HEK293 (cell line): ENCODE measurements around the gene TFDP1.

Source experiments
- BCL11B ChIP-seq: fragments of 450-650 bp; formaldehyde crosslinking; IDR thresholded peaks from 2 replicates; pipeline ENCODE4 v1.5.1; 2016; ENCODE audit warnings: low read depth, missing biosample characterization, missing genetic modification characterization
- KLF8 ChIP-seq: fragments of 450-650 bp; formaldehyde crosslinking; IDR thresholded peaks from 2 replicates; pipeline ENCODE4 v1.5.1; 2016; ENCODE audit warnings: missing biosample characterization, missing genetic modification characterization
- YY1 ChIP-seq: fragments of 450-650 bp; formaldehyde crosslinking; IDR thresholded peaks from 2 replicates; pipeline ENCODE4 v1.5.1; 2018; ENCODE audit warnings: missing biosample characterization, missing genetic modification characterization
- ZBTB49 ChIP-seq: fragments of 450-650 bp; formaldehyde crosslinking; IDR thresholded peaks from 2 replicates; pipeline ENCODE4 v1.5.1; 2016; ENCODE audit warnings: missing biosample characterization, missing genetic modification characterization, low read depth
- ZBTB7A ChIP-seq: fragments of 450-650 bp; formaldehyde crosslinking; IDR thresholded peaks from 2 replicates; pipeline ENCODE4 v1.5.1; 2016; ENCODE audit warnings: low read depth, missing biosample characterization, missing genetic modification characterization
- ZNF138 ChIP-seq: fragments of 450-650 bp; formaldehyde crosslinking; IDR thresholded peaks from 2 replicates; pipeline ENCODE4 v1.5.1; 2016; ENCODE audit warnings: missing biosample characterization, missing genetic modification characterization, borderline replicate concordance
- ZNF140 ChIP-seq: fragments of 450-650 bp; formaldehyde crosslinking; IDR thresholded peaks from 2 replicates; pipeline ENCODE4 v1.5.1; 2016; ENCODE audit warnings: missing biosample characterization, missing genetic modification characterization
- ZNF561 ChIP-seq: fragments of 450-650 bp; IDR thresholded peaks from 2 replicates; pipeline ENCODE4 v1.5.1; 2018; ENCODE audit warnings: missing biosample characterization, missing genetic modification characterization, borderline replicate concordance
- ZNF645 ChIP-seq: fragments of 450-650 bp; formaldehyde crosslinking; IDR thresholded peaks from 2 replicates; pipeline ENCODE4; 2016; ENCODE audit warnings: missing biosample characterization, missing genetic modification characterization
- ZSCAN30 ChIP-seq: fragments of 450-650 bp; IDR thresholded peaks from 2 replicates; pipeline ENCODE4 v1.5.1; 2018; ENCODE audit warnings: missing biosample characterization, mild to moderate bottlenecking, missing genetic modification characterization, moderate library complexity
- TF ChIP-seq, protein P1 (sequence below): fragments of 450-650 bp; formaldehyde crosslinking; IDR thresholded peaks from 2 replicates; pipeline ENCODE4 v1.5.1; 2016; ENCODE audit warnings: missing biosample characterization, missing genetic modification characterization
- TF ChIP-seq, protein P2 (sequence below): fragments of 450-650 bp; formaldehyde crosslinking; IDR thresholded peaks from 2 replicates; pipeline ENCODE4 v1.5.1; 2016; ENCODE audit warnings: missing biosample characterization, missing genetic modification characterization
- TF ChIP-seq, protein P3 (sequence below): fragments of 450-650 bp; formaldehyde crosslinking; IDR thresholded peaks from 2 replicates; pipeline ENCODE4 v1.5.1; 2017; ENCODE audit warnings: missing biosample characterization, mild to moderate bottlenecking, missing genetic modification characterization, moderate library complexity
- TF ChIP-seq, protein P4 (sequence below): fragments of 450-650 bp; formaldehyde crosslinking; IDR thresholded peaks from 2 replicates; pipeline ENCODE4 v1.5.1; 2016; ENCODE audit warnings: missing biosample characterization, missing genetic modification characterization, borderline replicate concordance

DNA sequence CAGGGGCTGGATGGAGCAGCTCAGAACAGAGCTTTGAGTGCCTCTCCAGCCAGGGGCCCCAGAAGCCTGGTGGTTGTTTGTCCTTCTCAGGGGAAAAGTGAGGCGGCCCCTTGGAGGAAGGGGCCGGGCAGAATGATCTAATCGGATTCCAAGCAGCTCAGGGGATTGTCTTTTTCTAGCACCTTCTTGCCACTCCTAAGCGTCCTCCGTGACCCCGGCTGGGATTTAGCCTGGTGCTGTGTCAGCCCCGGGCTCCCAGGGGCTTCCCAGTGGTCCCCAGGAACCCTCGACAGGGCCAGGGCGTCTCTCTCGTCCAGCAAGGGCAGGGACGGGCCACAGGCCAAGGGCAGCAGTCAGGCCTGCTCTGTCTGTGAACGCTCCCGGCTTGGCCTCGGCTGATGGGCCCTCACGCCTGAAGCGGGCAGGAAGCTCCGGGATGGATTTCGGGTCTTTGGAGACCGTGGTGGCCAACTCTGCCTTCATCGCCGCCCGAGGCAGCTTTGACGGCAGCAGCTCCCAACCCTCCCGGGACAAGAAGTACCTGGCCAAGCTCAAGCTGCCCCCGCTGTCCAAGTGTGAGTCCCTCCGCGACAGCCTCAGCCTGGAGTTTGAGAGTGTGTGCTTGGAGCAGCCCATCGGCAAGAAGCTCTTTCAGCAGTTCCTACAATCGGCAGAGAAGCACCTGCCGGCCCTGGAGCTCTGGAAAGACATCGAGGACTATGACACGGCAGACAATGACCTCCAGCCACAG, 82.6 kb downstream of the TFDP1 start, which contains the start of gene GRK1:
- TF ChIP-seq, protein P1, sequence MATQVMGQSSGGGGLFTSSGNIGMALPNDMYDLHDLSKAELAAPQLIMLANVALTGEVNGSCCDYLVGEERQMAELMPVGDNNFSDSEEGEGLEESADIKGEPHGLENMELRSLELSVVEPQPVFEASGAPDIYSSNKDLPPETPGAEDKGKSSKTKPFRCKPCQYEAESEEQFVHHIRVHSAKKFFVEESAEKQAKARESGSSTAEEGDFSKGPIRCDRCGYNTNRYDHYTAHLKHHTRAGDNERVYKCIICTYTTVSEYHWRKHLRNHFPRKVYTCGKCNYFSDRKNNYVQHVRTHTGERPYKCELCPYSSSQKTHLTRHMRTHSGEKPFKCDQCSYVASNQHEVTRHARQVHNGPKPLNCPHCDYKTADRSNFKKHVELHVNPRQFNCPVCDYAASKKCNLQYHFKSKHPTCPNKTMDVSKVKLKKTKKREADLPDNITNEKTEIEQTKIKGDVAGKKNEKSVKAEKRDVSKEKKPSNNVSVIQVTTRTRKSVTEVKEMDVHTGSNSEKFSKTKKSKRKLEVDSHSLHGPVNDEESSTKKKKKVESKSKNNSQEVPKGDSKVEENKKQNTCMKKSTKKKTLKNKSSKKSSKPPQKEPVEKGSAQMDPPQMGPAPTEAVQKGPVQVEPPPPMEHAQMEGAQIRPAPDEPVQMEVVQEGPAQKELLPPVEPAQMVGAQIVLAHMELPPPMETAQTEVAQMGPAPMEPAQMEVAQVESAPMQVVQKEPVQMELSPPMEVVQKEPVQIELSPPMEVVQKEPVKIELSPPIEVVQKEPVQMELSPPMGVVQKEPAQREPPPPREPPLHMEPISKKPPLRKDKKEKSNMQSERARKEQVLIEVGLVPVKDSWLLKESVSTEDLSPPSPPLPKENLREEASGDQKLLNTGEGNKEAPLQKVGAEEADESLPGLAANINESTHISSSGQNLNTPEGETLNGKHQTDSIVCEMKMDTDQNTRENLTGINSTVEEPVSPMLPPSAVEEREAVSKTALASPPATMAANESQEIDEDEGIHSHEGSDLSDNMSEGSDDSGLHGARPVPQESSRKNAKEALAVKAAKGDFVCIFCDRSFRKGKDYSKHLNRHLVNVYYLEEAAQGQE (tag by site-specific recombination), result no peak
- TF ChIP-seq, protein P2, sequence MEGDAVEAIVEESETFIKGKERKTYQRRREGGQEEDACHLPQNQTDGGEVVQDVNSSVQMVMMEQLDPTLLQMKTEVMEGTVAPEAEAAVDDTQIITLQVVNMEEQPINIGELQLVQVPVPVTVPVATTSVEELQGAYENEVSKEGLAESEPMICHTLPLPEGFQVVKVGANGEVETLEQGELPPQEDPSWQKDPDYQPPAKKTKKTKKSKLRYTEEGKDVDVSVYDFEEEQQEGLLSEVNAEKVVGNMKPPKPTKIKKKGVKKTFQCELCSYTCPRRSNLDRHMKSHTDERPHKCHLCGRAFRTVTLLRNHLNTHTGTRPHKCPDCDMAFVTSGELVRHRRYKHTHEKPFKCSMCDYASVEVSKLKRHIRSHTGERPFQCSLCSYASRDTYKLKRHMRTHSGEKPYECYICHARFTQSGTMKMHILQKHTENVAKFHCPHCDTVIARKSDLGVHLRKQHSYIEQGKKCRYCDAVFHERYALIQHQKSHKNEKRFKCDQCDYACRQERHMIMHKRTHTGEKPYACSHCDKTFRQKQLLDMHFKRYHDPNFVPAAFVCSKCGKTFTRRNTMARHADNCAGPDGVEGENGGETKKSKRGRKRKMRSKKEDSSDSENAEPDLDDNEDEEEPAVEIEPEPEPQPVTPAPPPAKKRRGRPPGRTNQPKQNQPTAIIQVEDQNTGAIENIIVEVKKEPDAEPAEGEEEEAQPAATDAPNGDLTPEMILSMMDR (tag by site-specific recombination), result no peak
- TF ChIP-seq YY1 (no peak), ZBTB7A (tag by site-specific recombination) (no peak), KLF8 (tag by site-specific recombination) (no peak), ZNF140 (tag by site-specific recombination) (no peak), ZNF645 (no peak), ZSCAN30 (tag by site-specific recombination) (no peak), ZBTB49 (tag by site-specific recombination) (no peak), ZNF561 (tag by site-specific recombination) (no peak), BCL11B (tag by site-specific recombination) (no peak), ZNF138 (tag by site-specific recombination) (no peak)
- TF ChIP-seq, protein P3, sequence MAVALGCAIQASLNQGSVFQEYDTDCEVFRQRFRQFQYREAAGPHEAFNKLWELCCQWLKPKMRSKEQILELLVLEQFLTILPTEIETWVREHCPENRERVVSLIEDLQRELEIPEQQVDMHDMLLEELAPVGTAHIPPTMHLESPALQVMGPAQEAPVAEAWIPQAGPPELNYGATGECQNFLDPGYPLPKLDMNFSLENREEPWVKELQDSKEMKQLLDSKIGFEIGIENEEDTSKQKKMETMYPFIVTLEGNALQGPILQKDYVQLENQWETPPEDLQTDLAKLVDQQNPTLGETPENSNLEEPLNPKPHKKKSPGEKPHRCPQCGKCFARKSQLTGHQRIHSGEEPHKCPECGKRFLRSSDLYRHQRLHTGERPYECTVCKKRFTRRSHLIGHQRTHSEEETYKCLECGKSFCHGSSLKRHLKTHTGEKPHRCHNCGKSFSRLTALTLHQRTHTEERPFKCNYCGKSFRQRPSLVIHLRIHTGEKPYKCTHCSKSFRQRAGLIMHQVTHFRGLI, result no peak
- TF ChIP-seq, protein P4, sequence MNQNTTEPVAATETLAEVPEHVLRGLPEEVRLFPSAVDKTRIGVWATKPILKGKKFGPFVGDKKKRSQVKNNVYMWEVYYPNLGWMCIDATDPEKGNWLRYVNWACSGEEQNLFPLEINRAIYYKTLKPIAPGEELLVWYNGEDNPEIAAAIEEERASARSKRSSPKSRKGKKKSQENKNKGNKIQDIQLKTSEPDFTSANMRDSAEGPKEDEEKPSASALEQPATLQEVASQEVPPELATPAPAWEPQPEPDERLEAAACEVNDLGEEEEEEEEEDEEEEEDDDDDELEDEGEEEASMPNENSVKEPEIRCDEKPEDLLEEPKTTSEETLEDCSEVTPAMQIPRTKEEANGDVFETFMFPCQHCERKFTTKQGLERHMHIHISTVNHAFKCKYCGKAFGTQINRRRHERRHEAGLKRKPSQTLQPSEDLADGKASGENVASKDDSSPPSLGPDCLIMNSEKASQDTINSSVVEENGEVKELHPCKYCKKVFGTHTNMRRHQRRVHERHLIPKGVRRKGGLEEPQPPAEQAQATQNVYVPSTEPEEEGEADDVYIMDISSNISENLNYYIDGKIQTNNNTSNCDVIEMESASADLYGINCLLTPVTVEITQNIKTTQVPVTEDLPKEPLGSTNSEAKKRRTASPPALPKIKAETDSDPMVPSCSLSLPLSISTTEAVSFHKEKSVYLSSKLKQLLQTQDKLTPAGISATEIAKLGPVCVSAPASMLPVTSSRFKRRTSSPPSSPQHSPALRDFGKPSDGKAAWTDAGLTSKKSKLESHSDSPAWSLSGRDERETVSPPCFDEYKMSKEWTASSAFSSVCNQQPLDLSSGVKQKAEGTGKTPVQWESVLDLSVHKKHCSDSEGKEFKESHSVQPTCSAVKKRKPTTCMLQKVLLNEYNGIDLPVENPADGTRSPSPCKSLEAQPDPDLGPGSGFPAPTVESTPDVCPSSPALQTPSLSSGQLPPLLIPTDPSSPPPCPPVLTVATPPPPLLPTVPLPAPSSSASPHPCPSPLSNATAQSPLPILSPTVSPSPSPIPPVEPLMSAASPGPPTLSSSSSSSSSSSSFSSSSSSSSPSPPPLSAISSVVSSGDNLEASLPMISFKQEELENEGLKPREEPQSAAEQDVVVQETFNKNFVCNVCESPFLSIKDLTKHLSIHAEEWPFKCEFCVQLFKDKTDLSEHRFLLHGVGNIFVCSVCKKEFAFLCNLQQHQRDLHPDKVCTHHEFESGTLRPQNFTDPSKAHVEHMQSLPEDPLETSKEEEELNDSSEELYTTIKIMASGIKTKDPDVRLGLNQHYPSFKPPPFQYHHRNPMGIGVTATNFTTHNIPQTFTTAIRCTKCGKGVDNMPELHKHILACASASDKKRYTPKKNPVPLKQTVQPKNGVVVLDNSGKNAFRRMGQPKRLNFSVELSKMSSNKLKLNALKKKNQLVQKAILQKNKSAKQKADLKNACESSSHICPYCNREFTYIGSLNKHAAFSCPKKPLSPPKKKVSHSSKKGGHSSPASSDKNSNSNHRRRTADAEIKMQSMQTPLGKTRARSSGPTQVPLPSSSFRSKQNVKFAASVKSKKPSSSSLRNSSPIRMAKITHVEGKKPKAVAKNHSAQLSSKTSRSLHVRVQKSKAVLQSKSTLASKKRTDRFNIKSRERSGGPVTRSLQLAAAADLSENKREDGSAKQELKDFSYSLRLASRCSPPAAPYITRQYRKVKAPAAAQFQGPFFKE (tag by site-specific recombination), result no peak
